Measurements from ENCODE around the gene CEP104.

Gene CEP104

DNA sequence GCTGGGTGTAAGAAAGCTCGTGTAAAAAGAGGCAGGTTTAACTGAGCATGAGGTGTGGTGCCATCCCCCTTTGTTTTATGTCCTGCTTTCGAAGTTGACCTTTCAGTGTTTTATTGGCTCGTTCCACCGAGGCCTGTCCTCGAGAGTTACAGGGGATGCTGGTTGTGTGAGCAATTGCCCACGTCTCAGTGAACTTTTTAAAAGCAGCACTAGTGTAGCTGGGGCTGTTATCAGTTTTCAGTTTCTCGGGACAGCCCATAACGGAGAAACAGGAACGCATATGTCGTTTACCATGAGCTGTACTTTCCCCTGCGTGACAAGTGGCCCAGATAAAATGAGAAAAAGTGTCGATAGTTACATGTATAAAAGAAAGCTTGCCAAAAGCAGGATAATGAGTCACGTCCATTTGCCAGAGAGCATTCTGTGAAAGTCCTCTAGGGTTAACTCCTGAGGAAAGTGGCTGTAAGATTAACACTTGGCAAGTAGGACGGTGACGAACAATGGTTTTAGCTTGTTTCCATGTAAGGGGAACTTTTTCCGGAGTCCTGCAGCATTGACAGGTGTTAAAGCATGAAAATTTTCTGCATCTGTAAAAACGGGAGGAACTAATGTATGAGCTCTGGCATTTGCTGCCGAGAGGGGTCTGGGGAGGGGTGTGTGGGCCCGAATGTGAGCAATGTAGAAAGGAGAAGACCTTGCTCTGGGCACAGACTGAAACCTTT is 52.9 kb downstream of the CEP104 start:
- DNase-seq, result no peak

DNA sequence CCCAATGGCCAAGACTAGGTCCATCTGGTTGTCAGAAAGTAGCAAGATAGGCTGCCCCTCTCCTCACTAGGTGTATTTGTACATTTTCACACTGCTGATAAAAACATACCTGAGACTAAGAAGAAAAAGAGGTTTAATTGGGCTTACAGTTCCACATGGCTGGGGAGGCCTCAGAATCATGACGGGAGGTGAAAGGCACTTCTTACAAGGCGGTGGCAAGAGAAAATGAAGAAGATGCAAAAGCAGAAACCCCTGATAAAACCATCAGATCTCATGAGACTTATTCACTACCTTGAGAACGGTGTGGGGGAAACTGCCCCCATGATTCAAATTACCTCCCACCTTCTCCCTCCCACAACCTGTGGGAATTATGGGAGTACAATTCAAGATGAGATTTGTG is 56.2 kb downstream of the CEP104 start:
- DNase-seq, result peak in 1 of 56 donors; percentile 9

DNA sequence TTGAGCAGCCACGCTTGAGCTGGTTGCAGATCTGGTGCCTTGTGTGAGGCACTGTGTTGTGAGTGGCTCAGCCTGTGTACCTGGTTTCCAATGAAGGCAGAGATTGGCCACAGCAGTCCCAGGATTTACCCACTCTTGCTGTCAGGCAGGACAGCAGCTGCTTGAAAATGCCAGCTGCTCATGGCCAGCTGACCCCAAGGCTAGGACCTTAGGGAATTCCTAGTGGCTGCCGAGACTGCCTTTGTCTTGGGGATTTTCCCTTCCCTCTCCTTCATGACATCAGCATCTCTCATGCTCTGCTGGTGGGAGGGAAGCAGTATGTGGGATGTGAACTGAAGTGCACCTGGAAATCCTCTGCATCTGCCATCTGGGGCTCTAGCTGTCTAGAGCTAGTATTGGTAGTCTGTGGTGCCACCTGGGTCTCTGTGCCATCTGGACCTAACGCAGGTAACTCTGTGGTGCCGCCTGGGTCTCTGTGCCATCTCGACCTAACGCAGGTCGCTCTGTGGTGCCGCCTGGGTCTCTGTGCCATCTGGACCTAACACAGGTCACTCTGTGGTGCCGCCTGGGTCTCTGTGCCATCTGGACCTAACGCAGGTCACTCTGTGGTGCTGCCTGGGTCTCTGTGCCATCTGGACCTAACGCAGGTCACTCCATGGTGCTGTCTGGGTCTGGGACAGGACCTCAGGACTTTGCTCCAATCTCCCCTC is 56.9 kb downstream of the CEP104 start:
- peak in 16 of 56 donors; percentile 11 to 57 (median 32) for DNase-seq

DNA sequence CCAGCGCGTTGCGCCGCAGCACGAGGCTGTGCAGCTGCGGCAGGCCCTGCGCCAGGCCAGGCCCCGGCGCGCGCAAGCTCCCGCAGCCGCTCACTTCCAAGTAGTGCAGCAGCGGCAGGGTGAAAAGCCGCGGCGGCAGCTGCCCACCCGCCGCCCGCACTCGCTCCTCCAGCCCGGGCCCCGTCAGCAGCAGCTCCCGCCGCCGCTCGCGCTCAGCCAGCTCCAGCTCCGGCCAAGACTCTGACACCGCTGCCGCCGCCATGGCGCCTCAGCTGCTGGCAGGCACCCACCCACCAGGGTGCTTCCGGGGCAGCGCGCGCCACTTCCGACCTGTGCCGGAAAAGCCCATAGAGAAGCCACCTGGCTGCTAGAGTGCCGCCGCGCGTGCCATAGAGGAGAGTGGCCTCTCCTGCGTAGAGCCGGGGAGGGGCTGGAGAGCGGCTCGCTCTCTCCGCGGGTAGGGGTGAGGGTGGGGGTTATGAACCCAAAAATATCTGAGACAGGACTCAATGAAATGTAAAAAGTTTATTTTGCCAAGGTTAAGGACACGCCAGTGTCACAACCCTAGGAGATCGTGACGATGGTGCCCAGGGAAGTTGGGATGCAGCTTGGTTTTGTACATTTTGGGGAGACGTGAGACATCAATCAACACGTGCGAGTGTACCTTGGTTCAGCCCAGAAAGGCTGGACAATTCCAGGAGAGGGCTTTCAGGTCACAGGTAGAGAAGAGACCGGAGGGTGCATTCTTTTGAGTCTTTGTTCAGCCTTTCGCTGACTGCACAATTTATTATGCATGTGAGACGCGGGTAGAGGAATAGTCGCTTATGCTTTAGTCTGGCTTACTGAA is 60.6 kb downstream of the CEP104 start, which contains the start of gene LRRC47:
Gene LRRC47 (minus strand): TSS at position 284 of the 847 bp plus-strand sequence. CDS start 22 bp downstream, at position 262.
- DNase-seq, result peak; percentile 74 to 97 (median 93)

DNA sequence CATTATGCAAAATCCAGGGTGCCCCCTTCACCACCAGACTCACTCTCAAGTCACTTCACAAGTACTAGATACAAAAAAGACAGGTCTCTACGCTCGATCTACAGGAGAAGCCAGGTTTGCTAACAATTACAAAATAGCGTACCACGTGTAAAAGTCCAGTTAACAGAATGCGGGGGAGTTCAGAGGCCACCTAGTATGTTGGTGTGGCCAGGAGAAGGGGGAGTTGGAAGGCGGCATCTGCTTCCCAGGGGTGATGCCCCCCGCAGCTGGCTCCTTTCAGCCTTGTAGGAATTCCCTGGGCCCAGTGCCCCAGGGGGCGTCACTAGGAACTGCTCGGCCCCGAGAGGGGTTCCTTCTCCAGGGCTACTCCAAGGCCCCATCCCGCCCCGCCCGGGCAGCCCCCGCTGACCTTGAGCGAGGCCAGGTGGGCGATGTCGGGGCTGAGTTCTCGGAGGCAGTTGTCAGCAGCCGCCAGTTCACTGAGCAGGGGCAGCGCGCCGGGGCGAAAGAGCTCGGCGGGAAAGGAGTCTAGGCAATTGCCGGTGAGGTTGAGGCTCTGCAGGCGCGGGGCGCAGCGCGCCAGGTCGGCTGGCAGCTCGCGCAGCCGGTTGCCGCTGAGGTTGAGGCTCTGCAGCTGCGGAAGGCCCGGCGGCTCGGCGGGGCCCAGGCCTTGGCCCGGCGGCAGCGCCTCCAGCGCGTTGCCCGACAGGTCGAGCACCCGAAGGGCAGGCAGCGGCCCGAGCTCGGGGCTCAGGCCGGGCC is 61.4 kb downstream of the CEP104 start:
- no peak for DNase-seq

DNA sequence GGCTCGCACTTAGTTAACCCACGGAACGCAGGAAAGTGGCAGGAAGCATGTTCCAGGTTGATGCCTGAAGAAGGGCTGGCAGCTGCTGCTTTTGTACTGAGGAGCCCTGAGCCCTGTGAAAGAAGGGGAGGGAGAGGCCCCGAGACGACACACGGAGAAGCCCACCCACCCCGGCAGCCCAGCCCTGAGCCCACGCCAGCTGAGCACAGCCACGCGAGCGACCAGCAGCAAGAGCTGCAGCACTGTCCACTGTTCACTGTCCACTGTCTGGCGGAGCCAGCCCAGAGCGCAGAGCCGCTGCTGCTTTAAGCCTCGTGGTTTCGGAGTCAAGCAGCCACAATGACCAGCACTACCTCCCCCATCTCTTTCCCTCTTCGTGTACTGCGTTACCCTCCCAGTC is 66.1 kb downstream of the CEP104 start:
- DNase-seq, result no peak

DNA sequence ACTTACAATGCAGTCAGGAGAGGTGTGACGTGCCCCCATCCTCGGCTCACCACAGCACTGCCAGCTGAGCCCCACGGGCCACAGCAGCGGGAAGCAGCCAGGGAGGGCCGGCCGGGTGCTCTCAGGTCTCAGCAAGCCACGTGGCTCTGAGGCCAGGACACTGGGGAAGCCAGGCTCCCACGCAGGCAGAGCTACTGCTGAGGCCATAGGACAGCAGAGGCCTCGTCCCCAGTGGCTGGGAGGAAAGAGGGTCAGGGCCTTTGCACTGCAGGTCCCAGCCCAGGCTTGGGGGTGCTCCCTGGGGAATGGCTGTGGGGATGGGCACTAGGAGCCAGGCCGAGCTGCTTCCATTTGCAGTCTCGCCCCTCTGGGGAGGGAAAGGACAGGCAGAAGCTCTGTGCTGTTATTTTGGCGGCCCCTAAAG is 66.5 kb downstream of the CEP104 start:
- no peak for DNase-seq

DNA sequence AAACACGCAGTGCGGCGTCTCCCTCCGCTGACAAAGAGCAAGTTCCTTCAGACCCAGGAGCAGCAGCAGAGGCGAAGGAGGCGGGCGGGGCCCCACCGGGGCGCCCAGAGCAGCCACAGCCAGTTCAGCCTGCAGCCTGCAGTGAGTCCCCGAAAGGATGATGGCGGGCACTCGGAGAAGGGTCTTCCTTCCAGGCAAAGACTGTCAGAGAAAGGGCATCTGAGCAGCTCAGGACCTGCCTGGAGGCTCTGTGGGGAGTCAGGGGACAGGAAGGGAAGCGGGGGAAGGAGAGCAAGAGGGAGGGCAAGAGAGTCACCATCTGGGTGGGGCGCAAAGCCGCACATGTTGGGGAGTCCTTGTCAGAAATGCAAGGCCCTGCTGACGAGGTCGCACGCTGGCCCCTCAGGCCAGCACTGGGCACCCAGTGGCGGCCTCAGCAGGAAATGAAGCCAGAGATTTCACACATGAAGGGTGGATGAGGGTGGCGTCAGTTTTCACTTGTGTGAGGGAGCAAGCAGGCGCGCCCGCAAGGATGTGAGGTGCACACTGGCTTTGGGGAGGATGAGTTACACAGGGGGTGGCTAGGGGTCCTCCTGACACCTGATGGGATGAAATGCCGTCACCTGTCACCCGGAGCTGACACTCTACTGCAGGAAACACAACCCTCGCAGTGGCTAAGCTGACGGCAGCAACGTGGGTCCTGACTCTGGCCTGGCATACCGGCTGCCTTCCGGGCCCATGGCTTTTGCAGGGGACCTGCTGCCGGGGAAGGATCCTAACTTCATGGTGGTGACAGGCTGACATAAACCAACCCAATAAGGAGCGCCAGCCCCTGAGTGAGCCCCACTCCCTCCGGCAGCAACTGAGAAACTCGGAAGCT is 67.3 kb downstream of the CEP104 start:
- no peak for DNase-seq

DNA sequence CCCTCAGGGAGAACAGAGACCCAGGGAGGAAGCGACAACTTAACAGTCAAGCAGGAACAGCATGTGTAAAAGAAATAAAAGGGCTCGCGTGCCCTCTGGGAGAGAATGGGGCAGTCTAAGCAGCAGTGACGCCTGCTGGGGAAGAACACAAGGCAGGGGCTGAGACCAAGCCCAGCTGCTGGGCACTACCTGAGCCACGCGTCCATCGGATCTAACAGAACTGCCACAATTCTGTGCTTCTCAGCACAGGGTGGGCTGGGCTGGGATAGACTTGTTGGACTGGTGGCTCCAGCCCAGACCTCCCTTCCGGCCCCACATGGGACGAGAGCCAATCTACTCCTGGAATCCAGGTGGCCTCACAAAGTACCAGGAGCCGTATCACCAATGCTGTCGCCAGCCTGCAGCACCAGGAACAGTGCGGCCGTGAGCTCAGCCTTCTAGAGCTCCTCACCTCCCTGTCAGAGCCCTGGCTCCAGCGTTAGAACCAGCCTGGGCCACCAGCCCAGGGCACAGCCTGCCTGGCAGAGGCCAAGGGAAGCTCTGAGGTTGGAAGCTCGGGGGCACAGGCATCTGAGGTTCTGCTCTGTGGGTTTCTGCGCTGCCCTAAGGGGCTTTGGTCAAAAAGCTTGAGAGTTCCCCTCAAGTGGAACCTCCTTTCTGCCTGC is 68.1 kb downstream of the CEP104 start:
- DNase-seq, result no peak

DNA sequence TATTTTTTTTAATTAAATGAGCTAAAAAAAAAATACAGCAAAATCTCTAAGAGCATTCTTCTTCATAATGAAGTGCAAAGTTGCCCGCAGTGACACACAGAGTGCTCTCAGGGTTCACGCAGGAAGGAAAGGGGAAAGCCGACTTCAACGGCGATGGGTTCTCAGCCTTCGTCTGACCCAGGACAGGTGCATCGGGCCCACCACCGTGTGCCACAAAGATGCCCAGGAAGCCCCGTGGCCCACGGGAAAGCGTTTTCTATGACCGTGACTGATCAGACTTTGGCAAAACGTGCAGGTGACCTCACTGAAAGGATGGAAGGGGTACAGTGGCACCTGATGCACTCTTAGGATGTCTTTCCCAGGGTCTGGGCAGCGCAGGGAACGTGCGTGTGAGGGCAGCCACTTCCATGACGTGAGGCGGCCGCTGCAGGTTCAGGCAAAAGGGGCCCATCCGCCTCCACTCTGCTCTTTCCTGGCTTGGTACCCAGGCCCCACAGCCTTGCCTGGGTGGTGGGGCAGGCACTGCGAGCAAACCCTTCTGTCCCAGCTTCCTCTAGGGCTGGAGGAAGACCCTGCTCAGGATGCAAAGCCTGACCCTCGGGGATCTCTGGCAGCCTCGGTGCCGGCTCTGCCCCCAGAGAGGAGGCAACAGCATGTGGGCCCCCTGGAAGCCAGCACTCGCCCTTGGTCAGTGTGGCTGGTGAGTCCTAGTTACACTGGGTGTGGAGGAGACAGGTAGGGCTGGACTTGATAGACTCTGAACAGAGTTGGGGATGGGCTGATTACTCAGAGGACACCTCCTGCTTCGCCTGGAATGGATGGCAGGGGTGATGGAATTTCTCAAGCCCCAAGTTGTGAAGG is 69.0 kb downstream of the CEP104 start:
- DNase-seq, result no peak

DNA sequence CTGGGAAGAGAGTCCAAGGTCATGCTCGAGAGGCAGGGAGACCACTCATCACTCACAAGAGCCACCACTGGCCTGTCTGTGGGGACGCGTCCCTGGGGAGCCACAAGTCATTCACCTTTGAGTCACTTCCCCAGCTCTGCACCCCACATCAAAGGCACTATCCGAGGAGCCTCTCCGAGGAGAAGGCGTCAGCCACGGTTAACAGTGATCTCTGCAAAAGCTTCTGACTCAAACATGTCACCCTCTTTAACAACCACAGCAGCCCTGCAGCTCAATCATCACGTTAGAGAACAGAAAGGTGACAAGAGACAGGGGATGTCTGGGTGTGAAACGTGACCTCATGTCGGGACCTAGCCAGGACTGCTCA is 69.7 kb downstream of the CEP104 start:
- peak in 1 of 56 donors; percentile 23 for DNase-seq

DNA sequence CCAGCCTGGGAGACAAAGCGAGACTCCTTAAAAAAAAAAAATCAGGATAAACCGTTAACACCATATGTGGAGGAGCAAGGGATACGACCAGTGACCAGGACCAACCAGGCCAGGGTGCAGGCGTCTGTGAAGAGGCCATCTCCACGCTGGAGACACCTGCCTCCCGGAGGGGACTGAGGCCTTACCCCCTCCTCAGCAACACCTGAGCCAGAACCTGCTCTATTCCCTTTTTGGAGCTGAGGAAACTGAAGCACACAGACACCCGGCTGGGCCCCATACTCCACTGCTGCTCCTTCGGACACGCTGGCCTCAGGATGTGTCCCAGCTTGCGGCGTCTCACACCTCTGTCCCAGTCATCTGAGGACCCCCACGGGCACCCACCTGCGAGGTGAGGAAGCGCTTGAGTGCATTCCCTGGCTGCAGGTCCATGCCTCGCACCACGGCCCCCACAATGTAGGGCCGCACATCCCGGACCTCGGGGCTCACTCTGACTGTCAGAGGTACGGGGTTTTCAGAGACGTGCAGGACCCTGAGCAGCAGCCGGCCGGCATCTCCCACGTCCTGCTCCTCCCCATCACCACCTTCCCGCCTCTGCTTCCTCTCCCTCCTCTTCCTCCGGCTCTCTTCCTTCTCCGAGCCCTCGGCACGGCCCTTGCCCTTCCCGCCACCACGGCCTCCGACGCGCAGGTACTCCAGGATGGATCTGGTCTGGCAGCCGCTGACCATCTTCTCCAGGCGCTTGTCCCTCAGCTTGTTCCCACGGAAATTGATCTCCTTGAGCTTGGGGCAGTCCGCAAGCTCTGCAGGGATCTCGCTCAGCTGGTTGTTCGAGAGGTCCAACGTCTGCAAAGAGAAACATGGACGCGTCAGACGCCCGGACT is 70.3 kb downstream of the CEP104 start:
- no peak for DNase-seq

DNA sequence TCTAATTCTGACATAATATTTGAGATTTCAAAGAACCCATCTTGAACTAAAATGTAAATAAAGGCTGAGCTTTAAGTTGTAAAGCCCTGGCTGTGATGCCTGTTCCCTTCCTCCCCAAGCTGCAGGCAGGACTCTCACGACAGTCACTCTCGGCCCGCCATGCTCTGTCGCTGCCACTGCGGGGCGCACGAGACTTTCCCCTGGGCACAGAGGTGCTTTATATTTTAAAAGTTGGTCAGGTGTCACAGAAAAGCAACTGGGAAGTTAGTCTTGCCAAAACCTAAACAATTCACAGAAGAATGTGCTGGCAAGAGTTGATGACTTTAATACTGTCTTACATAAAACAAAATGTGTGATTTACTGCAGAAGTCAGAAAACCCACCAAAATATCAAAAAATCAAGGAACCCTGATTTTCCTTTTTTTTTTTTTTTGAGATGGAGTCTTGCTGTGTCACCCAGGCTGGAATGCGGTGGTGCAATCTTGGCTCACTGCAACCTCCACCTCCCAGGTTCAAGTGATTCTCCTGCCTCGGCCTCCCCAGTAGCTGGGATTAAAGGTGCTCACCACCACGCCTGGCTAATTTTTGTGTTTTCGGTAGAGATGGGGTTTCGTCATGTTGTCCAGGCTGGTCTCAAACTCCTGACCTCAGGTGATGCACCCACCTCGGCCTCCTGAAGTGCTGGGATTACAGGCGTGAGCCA is 71.4 kb downstream of the CEP104 start:
- no peak for DNase-seq

DNA sequence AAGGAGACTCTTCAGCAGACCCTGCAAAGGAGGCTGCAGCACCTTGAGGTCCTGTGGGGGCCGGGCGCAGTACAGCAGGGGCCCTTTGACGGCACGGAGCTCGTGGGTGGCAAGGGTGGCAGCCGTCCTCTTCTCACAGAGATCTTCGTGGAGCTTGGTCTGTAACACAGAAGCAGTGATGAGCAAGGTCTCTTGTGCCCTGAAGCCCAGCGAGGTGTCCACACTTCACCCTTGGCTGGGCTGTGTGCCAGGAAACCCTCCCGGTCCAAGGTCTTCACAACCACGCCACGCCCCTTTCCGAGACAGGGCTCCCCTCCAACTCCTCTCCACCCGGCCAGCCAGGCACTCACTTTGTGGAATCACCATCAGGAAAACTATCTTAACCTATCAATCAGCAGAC is 72.0 kb downstream of the CEP104 start:
- DNase-seq, result no peak

DNA sequence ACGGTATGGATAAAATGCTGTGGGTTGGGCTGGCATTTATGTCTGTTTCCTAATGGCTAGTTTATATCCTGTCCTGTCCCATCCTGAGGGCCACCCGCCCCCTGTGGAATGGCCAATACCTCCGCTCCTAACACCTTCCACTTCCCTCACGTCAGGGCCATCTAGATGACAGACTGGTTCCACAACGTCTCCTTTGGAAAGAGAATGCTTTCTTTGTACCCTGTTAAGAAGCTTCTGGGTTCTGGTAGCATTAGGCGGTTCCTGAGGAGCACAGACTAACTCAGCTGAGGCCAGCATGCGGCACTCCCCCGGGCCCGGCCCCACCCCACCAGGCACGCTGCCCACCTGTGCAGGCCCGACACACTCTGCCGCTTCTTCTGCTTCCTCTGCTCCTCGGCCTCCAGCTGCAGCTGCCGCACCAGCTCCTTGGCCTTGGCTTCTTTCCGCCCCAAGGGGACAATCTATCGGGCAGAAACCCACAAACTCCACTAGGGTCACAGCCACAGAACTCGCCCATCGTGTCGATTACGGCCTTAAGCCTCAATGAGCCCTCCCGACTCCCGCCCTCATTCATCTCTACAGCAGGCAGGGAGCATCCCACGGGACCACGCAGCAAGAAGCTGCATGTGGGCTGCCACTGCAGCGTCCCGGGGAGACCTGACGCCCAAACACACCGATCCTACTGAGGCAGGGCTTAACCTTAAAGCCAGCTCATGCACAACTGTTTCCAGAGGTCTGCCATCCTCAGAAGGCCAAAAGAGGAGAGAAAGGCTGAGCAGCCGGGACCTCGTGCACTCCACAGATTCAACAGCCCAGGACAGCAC is 73.1 kb downstream of the CEP104 start:
- DNase-seq, result peak in 1 of 56 donors; percentile 13

DNA sequence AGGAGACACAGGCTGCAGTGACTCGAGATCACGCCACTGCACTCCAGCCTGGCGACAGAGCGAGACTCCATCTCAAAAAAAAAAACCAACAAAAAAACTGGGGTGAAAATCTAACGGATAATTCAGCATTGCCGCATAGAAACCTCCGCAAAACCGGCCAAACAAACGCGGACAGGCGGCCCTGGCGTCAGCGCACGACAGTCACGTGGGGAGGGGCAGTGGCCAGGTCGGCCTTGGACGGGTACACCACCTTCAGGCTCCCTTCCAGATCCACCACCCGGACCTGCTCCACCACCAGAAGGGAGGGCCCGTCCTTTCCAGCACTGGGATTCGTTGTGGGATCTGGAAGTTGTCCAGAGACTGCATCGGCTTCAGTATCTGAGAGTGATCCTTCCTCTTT is 76.1 kb downstream of the CEP104 start:
- no peak for DNase-seq

All from nucleus accumbens (tissue), 56 donors.